HT-29 (cell line): ENCODE results near the gene TSPAN12. TPM values are rescaled to one million over a fixed set of nuclear protein-coding genes. Genes with fewer than 3 reads are reported as not detected.
"Not testable (repeated sequence)": the region's sequence is repeated elsewhere in the genome, so short reads cannot be mapped to it uniquely, and the experiment has no call there.

Source experiments
- DNase-seq: peaks from one replicate; pipeline ENCODE4 v3.0.0-alpha.2; 2015; ENCODE audit warnings: low spot score
- total RNA-seq: library from RNA; depleted of rRNA; stranded (reverse); fragments of >200 nt; shearing (Covaris generic); gene quantifications from 2 replicates; pipeline ENCODE4 v1.2.3, GENCODE V29; 2014

Gene TSPAN12
- total RNA-seq, 1 experiment from 2014 or later: 40.4 TPM

DNA sequence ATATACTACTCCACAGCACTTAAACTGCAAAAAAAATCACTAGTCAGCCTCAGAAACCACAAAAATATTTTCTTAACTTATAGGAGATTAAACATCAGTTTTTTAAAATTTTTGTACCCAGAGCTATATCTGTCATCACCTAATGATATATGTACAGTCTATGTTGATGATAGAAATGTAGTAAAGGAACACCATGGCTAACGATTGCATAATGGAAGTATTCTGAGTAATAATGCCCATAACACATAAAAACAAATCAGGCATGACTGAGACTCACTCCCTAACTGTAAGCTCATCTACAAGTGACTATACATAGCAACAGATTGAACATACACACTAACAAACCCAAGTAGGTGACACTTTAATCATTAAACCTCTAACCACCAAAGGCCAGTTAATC is 51.3 kb downstream of the TSPAN12 start:
- no peak for DNase-seq

DNA sequence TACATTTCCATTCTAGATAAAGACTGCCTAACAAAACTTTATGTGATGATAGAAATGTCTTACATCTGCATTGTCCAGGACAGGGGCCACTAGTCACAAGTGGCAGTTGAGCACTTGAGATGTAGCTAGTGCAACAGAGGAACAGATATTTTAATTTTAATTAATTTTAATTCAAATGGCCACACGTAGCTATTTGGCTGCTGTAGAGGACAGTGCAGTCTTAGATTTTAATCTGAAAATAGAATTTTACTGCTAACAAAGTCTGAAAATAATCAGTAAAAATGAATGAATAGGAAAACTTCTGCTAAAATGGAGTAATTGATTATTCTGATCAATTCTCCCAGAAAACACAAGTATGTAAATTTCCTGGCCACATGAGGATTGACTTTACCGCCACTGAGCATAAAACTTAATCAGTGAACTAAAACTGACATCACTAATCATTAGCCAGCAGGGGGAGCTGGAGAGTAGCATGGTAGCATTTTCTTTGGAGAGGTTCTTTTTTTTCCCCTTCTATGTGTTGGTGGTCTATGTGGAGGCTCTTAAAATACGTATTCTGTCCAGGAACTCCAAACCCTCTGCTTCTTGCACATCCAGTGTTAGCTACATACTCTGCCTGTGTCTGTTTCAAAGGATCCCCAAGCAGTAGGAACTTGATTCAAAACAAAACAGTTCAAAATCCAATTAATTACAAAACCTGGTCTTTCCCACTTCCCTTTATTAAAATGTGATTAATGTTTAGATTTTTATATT is 52.1 kb downstream of the TSPAN12 start:
- DNase-seq: peak; percentile 93

DNA sequence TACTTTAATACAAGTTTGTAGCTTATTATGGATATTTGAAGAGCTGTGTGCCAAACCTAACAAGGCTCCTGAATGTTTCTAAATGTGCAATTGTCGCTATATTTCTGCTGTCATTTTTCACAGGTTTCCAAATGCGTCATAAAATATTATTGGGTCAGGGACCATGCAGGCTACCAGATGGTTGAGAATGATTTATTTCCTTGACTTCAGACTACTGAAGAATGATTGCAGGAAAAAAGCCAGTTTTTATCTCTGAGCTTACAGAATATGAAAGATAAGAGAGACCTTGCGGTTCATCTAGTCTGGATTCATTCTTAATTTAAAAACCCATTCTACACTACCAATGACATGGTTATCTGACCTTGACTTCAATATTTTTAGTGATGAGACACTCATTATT is 55.2 kb downstream of the TSPAN12 start:
- no peak for DNase-seq

DNA sequence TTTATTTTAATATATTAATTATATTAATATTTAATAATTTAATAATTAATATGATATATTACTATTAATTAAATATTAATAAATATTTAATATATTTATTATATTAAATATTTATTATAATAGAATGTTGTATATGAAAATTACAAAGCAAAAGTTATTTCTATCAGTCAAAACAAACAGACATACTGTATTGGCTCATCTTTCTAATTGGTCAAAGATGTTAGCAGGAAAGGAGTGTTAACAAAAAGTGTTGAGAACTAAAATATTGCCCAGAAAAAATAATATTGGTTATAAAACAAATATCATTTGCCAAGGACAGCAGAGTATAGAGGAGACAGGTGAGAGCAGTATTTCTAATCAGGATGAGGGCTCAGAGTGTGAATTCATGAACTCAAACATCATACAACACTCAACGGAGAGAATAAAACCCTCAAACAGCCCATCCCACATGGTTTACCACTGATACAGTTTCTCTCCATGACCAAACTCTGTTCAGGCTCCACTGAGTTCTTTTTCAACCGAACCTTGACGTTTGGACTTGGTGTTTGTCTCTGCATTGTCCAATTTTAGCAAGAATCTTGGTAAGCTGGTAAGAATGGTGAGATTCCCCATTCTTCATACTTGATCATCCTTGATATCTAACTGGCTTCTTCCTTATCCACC is 58.0 kb downstream of the TSPAN12 start:
- no peak for DNase-seq

DNA sequence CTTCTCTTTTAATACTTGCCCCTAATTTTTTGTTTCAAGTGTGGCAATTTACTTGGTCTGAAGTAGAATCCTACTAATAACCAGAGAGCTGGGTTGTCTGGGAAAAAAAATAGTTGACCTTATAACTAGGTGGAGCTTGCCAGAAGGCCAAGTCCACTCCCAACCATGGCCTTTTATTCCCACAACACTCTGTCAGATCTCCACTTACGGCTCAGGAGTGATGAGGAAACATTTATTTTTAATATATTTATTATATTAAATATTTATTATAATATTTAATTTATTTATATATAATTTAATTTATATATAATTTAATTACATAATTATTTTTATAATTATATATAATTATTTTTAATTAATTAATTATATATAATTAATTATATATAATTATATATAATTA is 58.8 kb downstream of the TSPAN12 start:
- no peak for DNase-seq

DNA sequence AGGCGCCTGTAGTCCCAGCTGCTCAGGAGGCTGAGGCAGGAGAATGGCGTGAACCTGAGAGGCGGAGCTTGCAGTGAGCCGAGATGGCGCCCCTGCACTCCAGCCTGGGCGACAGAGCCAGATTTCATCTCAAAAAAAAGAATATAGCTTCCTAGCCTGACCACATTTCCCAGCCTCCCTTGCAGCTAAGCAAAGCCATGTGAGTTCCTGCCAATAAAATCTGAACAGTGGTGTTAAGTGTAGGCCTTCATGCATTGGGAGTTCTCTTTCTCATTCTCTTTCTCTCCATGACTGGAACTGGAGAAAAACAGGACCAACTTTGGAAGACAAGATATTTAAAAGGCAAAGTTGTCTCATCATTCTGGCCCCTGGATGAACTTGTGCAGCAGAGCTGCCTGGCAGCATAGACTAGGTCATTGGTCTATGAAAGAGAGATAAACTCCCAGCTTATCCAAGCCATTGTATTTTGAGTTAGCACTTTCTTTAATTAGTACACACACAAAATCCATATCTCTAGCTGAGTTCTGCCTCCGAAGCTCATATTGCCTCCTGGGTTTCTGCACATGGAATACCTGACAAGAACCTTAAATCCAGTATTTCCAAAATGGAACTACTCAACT is 60.8 kb downstream of the TSPAN12 start:
- no peak for DNase-seq

DNA sequence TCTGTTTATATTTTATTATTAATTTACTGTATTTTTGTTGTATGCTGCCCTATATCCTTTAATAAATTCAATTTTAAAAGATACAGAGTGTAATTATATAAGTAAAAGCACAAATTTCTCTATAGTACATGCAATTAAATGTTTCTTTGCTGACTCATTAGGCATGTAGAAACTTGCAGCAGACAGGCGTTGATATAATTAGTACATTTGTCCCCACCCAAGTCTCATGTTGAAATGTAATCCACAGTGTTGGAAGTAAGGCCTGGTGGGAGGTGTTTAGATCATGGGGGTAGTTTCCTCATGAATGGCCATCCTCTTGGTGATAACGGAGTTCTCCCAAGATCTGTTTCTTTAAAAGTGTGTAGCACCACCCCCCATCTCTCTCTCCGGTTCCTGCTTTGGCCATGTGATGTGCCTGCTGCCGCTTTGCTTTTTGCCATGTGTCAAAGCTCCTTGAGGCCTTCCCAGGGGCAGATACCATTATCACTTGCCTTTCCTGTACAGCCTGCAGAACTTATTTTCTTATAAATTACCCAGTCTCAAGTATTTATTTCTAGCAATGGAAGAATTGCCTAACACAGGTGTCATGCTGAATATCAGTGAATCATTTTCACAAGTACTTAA is 63.7 kb downstream of the TSPAN12 start:
- no peak for DNase-seq

DNA sequence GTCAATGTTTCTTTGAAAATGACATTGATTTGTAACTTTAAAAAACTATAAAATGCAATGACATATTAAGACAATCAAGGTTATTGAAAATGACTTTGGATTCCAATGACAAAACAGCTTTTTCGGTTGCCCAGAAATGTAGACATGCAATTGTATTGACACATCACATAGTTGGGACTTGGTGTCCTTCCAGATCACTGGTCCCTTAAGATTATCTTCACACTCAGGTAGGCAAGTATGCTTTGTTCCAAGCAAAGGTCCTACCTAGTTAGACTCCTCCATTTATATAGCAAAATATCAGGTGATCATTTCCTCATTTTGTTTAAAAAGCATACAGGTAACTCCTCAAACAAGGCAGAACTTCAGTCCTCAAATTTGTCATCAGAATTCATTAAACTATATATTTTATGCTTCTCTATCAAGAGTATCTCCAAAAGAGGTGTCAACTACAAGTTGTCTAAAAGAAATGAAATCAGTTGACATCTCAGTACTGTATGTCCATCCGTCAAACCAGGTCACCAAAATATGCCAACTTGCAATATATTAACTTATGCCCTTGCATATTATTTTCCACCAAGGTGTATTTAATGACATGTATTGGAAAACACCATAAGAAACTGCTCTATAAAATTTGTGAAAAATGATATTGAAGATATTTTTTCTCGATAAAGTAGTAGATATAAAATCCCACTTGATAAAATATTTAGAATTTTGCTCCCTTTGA is 64.6 kb downstream of the TSPAN12 start:
- no peak for DNase-seq

DNA sequence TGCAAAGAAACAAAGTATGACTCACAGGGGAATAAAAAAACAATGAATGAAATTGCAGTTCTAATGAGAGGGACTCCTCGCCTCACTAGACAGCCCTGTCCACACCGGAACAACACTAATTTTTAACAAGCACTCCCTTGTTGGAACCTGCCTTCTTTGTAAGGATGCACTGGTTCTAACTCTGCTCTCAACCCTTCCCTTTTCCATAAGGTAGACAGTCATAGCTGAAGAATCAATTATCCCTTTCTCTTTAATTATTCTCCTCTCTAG is 65.1 kb downstream of the TSPAN12 start:
- DNase-seq: no peak

DNA sequence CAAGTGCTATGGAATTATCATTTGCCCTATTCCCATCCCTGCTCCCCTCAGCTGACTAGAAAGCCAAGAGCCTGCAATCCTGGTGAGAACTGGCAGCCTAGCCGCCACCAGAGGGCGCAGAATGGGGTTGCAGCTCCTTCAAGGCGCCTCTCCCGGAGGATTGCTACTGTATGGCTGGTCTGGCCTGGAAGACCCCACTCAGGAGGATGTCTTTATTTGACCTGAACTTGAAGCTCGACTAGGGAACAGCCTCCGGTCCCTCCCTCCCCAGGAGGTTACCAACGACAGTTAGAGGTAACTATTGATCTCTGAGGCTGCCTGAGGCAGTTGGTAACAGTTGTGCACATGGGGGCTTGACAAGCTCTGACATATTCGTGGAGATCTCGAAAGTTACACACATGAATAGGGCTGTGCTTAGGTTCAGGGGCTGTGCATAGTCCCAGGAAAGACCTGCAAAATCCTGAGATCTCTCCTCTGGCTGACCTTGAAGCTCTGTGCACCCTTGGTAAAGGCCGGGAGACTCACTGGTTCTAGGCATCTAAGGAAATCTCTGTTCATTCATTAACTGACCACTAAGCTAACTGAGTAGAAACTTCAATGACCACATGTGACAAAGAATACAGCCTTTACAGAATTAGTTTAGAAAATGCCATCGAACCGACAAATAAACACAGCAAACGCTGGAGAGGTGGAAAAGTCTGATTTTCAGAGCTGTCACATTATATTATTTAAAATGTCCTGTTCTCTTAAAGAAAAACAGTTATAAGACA is 65.7 kb downstream of the TSPAN12 start:
- DNase-seq: peak; percentile 89

DNA sequence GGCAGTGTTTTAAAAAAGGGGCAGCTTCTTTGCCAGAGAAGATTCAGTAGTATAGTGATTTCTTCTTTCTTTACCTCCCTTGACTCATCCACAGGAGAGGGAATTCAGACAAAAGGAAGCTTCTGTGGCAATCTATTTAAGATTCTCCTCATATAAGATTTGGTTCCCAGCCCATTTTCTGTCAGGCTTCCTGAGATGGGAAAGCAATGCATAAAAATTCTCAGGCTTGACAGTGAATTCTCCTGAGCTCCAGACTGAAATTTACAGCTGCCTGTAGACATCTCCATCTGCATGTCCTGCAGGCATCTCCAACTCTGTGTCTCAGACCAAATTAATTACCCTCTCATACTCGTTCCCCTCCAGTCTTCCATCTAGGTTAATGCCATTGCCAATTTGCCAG is 72.8 kb downstream of the TSPAN12 start:
- DNase-seq: no peak

DNA sequence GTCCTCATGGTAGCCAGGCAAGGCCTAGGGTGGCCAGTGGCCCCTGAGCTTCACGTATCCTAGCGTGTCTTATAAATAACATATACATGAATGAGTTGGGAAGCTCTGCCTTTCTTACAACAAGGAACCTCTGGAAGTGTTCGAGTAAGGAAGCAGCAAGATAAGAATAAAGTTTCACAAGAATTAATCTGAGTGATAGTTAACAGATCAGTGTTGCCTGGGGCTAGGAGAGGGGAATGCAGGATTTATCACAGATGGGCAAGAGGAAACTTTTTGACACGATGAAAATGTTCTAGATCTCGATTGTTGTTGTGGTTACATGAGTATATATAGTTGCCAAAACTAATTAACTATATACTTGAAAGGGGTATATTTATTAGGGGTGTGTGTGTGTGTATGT is 74.2 kb downstream of the TSPAN12 start:
- no peak for DNase-seq

DNA sequence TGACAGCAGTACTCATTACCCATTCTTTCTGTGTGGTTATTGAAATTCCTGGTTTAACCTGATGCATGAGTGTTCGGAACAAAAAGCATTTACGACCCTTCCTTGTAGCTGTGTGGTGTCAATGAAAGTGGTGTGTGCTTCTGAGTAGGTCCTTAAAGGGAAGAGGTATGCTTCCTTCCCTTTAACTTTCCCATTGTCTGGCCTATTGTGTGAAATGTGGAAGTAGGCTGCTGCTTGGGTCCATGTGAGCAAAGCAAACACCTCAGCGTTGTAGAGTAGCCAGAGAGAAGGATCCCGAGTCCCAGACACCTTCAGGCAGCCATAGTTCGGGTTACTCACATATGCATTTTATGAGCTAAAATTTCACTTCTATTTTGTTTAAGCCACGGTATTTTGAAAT is 74.7 kb downstream of the TSPAN12 start:
- DNase-seq: no peak

DNA sequence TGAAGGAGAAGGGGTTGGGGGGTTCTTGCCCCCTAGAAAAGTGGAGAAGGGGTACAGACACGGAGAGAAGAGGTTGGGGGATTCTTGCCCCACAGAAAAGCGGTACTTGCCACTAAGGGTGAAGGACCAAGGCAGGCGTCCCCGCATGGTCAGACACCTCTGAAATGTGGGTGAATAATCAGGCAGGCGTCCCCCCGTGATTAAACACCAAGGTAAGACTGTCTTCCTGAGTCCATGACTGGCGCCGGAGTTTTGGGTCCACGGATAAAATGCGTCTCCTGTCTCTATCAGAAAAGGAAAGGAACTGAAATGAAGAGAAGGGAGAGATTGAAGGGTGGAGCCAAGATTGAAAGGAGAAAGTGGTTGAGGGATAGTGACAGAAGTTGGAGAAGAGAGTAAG is 76.0 kb downstream of the TSPAN12 start:
- not testable (repeated sequence) for DNase-seq

DNA sequence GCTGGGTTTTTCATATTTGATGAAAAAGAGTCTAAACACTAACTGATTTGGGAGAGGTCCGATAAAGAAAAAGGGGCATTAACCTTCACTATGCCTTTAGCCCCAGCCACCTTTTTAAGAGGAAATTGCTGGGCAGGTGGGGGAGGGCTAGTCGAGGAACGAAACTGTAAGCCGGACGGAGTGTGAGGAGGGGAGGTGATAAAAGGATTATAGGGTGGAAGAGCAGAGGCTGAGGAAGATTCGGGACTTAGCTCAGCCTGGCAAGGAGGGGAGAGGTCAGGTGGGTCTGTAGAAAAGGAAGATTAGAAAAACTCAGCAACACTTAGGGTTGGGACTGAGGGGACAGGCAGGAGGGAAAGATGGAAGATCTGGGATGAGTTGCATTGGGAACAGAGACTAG is 77.0 kb downstream of the TSPAN12 start:
- no peak for DNase-seq

DNA sequence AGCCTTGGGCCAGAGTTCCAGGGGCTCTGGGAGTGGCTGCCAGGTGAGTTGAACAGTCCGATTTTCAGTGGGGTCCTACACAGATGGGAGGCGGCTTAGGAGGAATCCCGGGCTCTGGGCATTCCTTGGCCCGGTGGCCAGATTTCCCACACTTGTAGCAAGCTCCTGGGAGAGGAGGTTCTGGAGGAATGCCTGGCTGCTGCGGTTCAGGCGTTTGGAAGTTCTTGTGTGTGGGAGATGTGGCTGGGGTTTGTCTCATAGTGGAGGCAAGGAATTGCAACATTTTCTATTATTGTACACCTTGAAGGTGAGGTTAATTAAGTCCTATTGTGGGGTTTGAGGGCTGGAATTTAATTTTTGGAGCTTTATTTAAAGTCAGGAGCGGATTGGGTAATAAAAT is 77.5 kb downstream of the TSPAN12 start:
- not testable (repeated sequence) for DNase-seq

DNA sequence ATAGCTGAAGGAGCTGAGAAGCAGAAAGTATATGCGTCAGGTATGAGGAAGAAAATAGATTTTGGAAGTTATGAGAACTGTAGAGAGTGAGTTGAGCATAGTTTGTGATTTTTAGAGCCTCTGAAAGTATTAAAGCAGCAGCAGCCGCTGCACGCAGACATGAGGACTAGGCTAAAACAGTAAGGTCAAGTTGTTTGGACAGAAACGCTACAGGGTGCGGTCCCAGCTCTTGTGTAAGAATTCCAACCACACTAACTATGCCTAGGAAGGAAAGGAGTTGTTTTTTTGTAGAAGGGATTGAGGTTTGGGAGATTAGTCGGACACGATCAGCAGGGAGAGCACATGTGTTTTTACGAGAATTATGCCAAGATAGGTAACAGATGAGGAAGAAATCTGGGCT is 78.9 kb downstream of the TSPAN12 start:
- not testable (repeated sequence) for DNase-seq

DNA sequence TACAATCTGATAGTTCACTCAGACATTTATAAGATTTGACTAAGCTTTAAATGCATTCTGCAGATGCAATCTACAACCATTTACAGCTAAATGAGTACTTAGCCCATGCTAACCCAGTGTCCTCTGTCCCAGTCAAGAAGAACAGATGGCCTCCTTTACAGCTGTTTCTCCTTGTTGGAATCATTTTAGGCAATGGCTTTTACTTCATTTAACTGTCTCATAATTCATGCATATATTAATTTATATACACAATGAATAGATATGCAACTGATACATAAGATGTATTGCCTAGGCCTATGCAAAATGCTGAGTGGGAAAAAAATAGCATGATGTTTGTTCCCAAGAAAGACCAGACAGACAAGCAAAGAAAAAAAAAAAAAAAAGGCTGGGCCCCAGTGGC is 82.2 kb downstream of the TSPAN12 start:
- no peak for DNase-seq

DNA sequence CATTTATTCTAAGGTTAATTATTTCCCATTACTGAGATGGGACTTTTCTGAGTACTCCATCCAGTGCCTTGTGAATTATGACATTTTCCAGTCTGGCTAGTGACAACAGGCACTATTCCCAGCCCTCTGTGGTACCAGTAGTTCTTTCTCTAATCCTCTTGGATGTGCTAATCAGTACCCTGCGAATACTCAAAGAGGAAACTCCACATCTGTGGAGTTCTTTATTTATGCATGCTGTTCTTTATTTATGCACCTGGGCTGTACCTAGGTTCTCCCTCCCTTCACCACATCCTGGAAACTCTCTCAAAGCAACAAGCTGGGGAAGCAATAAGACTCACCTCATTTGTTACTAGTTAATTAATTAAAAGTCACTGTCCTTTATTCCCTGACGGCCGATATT is 83.5 kb downstream of the TSPAN12 start:
- DNase-seq: no peak

DNA sequence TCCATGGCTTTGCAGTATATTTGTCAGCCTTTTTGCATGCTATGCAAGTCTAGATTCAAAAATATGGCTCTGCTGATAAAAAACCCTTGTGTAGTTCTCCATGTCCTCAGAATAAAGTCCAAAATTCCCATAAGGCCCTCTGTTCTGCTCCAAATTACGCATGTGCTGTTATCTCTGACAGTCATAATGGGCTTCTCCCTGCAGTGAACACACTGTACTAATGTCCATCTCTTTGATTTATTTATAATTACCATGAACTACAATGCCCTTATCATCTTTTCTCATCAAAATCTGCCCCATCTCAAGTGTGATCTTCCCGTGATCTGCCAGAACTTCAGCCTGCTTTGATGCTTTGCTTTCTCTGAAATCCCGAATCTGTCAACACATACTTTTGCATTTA is 87.7 kb downstream of the TSPAN12 start:
- DNase-seq: no peak

DNA sequence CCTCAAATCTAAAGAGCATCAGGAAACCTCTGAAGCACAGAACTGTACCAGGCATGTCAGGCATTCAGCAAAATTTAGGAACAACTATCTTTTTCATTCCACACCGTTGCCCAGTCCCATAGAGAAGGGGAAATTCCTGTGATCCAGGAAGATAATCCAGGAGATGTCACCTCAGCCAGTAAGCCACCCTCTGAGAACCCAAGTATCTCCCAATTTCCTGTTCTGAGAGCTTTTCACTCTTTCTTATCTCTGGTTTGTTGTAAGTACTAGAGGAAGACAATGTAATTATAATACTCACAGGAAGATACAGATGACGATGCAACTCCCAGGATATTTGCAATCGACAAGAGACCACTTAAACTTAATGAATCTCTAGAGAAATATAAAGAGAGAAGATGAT is 97.1 kb downstream of the TSPAN12 start:
- no peak for DNase-seq
